OCI-LY7 (cell line): ENCODE results near the gene IGFBP4. TPM values are rescaled to one million over a fixed set of nuclear protein-coding genes. Genes with fewer than 3 reads are reported as not detected.
A peak's percentile ranks its signal among the peaks of the same experiment; 100 is the strongest.

Experiments
- BruUV-seq: library from RNA; stranded (reverse); fragments of 400-500 nt; replicated peaks from 2 replicates; lab custom pipeline; 2021; lab: Mats Ljungman, UMichigan
- CTCF ChIA-PET: fragments of 300-600 bp; sonication (Branson Sonifier 250); formaldehyde crosslinking; loops from one replicate; lab custom pipeline; 2022; ENCODE audit warnings: antibody characterized with exemption; ENCODE audit not compliant: unreplicated experiment; lab: Charles Lee
- POLR2A ChIA-PET: fragments of 300-600 bp; sonication (Branson Sonifier 250); formaldehyde crosslinking; loops from one replicate; lab custom pipeline; 2022; ENCODE audit warnings: antibody characterized with exemption; lab: Charles Lee
- DNase-seq: peaks from one replicate; pipeline ENCODE4 v3.0.0-alpha.2; 2015; ENCODE audit warnings: low spot score
- H2AFZ ChIP-seq: fragments of 200-600 bp; sonication (generic), shearing (Covaris generic); 2 replicates; pipeline ENCODE4 v1.6.1; 2014; ENCODE audit warnings: mild to moderate bottlenecking, antibody characterized with exemption, low read length, moderate library complexity
- H3K27ac ChIP-seq: fragments of 200-600 bp; sonication (generic); 2 replicates; pipeline ENCODE4 v1.5.1; 2014; ENCODE audit warnings: mixed run types, low read depth, mild to moderate bottlenecking, moderate library complexity, low read length, inconsistent platforms; ENCODE audit not compliant: poor library complexity, severe bottlenecking
- H3K36me3 ChIP-seq: fragments of 200-600 bp; sonication (generic); 2 replicates; pipeline ENCODE4 v1.6.1; 2014; ENCODE audit warnings: mild to moderate bottlenecking, antibody characterized with exemption, low read length, moderate library complexity, mixed read lengths; ENCODE audit not compliant: insufficient read depth
- H3K4me1 ChIP-seq: fragments of 200-600 bp; sonication (generic); 2 replicates; pipeline ENCODE4 v1.5.1; 2014; ENCODE audit warnings: mild to moderate bottlenecking, low read length; ENCODE audit not compliant: insufficient read depth, poor library complexity, severe bottlenecking
- H3K4me2 ChIP-seq: fragments of 200-600 bp; sonication (generic); 2 replicates; pipeline ENCODE4 v1.6.1; 2014; ENCODE audit warnings: mild to moderate bottlenecking, low read length
- H3K4me3 ChIP-seq: fragments of 200-600 bp; sonication (generic); 2 replicates; pipeline ENCODE4 v1.5.1; 2014; ENCODE audit warnings: mild to moderate bottlenecking, low read depth, low read length; ENCODE audit not compliant: poor library complexity, severe bottlenecking
- H3K79me2 ChIP-seq: fragments of 200-600 bp; sonication (generic); 2 replicates; pipeline ENCODE4 v1.6.1; 2016; ENCODE audit warnings: low read depth, mild to moderate bottlenecking, low read length, moderate library complexity, mixed read lengths; ENCODE audit not compliant: insufficient read depth
- H3K9me2 ChIP-seq: fragments of 200-600 bp; sonication (generic); 2 replicates; pipeline ENCODE4 v1.6.1; 2016; ENCODE audit warnings: mild to moderate bottlenecking, low read length, mixed read lengths; ENCODE audit not compliant: insufficient read depth
- H3K9me3 ChIP-seq: fragments of 200-600 bp; sonication (generic); 2 replicates; pipeline ENCODE4 v1.6.1; 2014; ENCODE audit warnings: mild to moderate bottlenecking, mixed run types, low read length, mixed read lengths
- H4K20me1 ChIP-seq: fragments of 200-600 bp; sonication (generic); 2 replicates; pipeline ENCODE4 v1.6.1; 2014; ENCODE audit warnings: mild to moderate bottlenecking, antibody characterized with exemption, low read length, moderate library complexity, mixed read lengths; ENCODE audit not compliant: insufficient read depth
- CTCF ChIP-seq: fragments of 200-600 bp; sonication (generic); conservative IDR thresholded peaks from 2 replicates; pipeline ENCODE4 v1.5.1; 2014; ENCODE audit warnings: mild to moderate bottlenecking, antibody characterized with exemption, low read length, moderate library complexity, mixed read lengths
- EZH2phosphoT487 ChIP-seq: fragments of 200-600 bp; sonication (generic); IDR thresholded peaks from 2 replicates; pipeline ENCODE4 v1.6.1; 2018; ENCODE audit warnings: low read depth, borderline replicate concordance, mild to moderate bottlenecking, mixed run types, antibody characterized with exemption, low read length, moderate library complexity, mixed read lengths
- intact Hi-C: fragments of 100-400 bp; cut with micrococcal nuclease; formaldehyde crosslinking; loops from one replicate; pipeline ENCODE4 v1.10.0; 2022; ENCODE audit not compliant: unreplicated experiment
- total RNA-seq, 2 experiments: library from RNA; depleted of rRNA in 1 of 2; stranded (reverse); fragments of >200 nt in 1 of 2; shearing (Covaris generic) in 1 of 2; gene quantifications; 2 replicates each; pipeline ENCODE4 v1.2.3, GENCODE V29; 2014 to 2022

IGFBP4 gene
- total RNA-seq, 2 experiments from 2014 or later: not detected

- peaks cover 26% of the 10 kb centered on the region for H3K4me1 ChIP-seq
- no peak overlapping the region for H3K27ac ChIP-seq
- H3K4me3 ChIP-seq: no peak overlapping the region
- BruUV-seq: no TSS peak
- no peaks in the 10 kb centered on the region for H4K20me1 ChIP-seq
- intact Hi-C loops: no loop called here
- no peaks in the 10 kb centered on the region for H3K9me2 ChIP-seq
- no peak overlapping the region for H2AFZ ChIP-seq
- POLR2A ChIA-PET: interaction anchor here (0.6 kb wide), 1 partner anchor 1008 kb away, joined by 4 read pairs; no protein-coding TSS in a partner anchor
- TF ChIP-seq CTCF (no peak), EZH2phosphoT487 (no peak)
- no peaks in the 10 kb centered on the region for H3K79me2 ChIP-seq
- CTCF ChIA-PET: interaction anchor here (0.6 kb wide), 1 partner anchor 1303 kb away, joined by 3 read pairs; no protein-coding TSS in a partner anchor
- H3K36me3 ChIP-seq: no peaks in the 10 kb centered on the region
- no peak overlapping the region for H3K4me2 ChIP-seq
- H3K9me3 ChIP-seq: no peaks in the 10 kb centered on the region
- no peak for DNase-seq
Observed at GRCh38 chr17:40487371-40488020, 44.2 kb downstream of the IGFBP4 start.

- peak overlapping the region; percentile 14 for H3K27ac ChIP-seq
- no peaks in the 10 kb centered on the region for H3K79me2 ChIP-seq
- peak overlapping the region; percentile 55 for H3K4me2 ChIP-seq
- H3K4me3 ChIP-seq: no peak overlapping the region
- no peaks in the 10 kb centered on the region for H3K9me2 ChIP-seq
- H3K4me1 ChIP-seq: peaks cover 26% of the 10 kb centered on the region
- H3K36me3 ChIP-seq: no peaks in the 10 kb centered on the region
- POLR2A ChIA-PET: interaction anchor here (0.6 to 1.3 kb wide), 4 partner anchors 23 to 269 kb away, joined by 3 read pairs; no protein-coding TSS in a partner anchor
- no peaks in the 10 kb centered on the region for H4K20me1 ChIP-seq
- no TSS peak for BruUV-seq
- peak; percentile 79 for DNase-seq
- H3K9me3 ChIP-seq: no peaks in the 10 kb centered on the region
- peak overlapping the region; percentile 80 for H2AFZ ChIP-seq
- TF ChIP-seq EZH2phosphoT487 (no peak), CTCF (no peak)
- intact Hi-C loops: no loop called here
- CTCF ChIA-PET: interaction anchor here (0.6 kb wide), 1 partner anchor 453 kb away, joined by 6 read pairs; no protein-coding TSS in a partner anchor
Observed at GRCh38 chr17:40490289-40490853, 47.1 kb downstream of the IGFBP4 start.

GRCh38 chr17:40490982-40491381 lies 47.7 kb downstream of the IGFBP4 start:
- no peaks in the 10 kb centered on the region for H3K36me3 ChIP-seq
- TF ChIP-seq CTCF (no peak), EZH2phosphoT487 (no peak)
- H3K9me3 ChIP-seq: no peaks in the 10 kb centered on the region
- no peak overlapping the region for H3K27ac ChIP-seq
- no peak for DNase-seq
- no peak overlapping the region for H3K4me3 ChIP-seq
- POLR2A ChIA-PET: interaction anchor here (0.6 to 1.3 kb wide), 2 partner anchors 22 to 251 kb away, joined by 3 to 4 read pairs; no protein-coding TSS in a partner anchor
- H4K20me1 ChIP-seq: no peaks in the 10 kb centered on the region
- CTCF ChIA-PET: no interaction called here
- no TSS peak for BruUV-seq
- intact Hi-C loops: no loop called here
- no peaks in the 10 kb centered on the region for H3K79me2 ChIP-seq
- no peaks in the 10 kb centered on the region for H3K9me2 ChIP-seq
- H2AFZ ChIP-seq: peak overlapping the region; percentile 80
- H3K4me2 ChIP-seq: peak overlapping the region; percentile 55; the same call in 1 of the 2 replicates
- peaks cover 26% of the 10 kb centered on the region for H3K4me1 ChIP-seq
